GM18508 (cell line): ENCODE measurements around the gene SFMBT2.

Experiments
- ATAC-seq: cut with Tn5 transposase; IDR thresholded peaks from one replicate; pipeline ENCODE4 v1.9.1; 2021; ENCODE audit warnings: moderate number of reproducible peaks; ENCODE audit not compliant: insufficient read depth, unreplicated experiment

The SFMBT2 gene

DNA sequence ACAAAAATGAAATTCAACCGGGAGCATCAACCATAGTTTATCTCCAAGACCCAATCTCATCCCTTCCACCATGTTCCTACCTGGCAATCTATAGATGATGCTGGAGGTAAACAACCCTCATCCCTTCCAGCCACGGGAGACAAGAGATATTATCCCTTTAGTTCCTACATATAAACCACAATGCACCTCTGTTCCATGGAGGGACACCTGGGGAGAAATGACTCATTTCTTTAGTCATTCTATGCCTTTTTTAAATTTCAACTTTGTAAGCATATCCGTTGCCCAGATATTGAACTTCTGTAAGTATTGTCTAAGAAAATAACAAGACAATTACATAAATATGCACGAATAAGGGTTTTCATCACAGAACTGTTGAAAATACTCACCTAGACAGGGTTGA is 15.5 kb upstream of the SFMBT2 start:
- no peak for ATAC-seq

DNA sequence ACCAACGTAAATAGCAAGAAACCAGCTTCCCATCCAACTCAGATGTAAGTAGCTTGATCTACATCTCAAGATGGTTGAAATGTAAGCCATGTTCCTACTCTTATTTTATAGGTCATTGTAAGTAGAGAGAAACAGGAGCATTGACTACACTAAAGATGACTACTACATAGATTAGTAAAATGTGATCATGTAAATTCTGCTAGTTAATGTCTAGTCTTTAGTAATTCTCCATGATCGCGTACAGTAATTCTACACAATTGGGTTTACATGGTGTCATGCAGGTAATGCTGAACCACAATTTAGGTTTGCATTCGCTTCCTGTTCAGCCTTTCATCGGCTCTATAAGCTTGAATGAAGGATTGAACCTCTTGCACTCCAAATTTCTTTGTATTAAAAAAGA is 14.9 kb upstream of the SFMBT2 start:
- no peak for ATAC-seq

DNA sequence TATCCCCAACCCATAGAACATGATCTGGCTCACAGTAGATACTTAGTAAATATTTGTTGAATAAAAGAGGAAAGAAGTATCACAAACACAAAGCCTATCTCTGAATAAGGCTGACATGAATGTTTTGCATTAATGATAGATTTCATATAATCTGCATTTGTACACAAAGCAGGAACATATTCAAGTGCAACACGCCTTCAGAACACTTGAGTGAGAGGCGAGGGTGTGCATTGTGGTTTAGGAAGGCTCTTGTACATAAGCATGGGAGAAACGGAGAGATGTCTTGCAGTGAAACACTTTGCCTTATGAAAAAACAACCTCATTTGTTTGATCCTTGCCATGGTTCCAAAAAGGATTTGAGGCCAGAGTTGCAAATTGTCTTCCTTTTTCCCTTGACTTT is 14.1 kb upstream of the SFMBT2 start:
- no peak for ATAC-seq

DNA sequence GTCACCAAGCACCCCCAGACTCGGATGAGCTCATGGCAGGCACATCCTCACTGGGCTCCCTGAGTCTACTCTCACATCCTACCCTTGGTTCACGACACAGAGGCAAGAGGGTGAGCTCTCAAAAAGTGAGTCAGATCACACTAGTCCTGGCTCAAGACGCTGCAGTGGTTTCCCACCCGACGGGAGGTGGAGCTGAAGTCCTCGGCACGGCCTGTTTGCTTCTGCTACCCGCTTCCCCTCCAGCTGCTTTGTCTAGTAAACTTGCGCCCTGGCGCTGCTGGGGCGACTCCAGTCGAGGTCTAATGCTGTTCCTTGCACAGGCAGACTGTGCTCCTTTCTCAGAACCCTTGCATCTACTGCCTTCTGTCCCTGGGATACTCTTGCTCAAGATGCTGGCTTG is 13.5 kb upstream of the SFMBT2 start:
- no peak for ATAC-seq

DNA sequence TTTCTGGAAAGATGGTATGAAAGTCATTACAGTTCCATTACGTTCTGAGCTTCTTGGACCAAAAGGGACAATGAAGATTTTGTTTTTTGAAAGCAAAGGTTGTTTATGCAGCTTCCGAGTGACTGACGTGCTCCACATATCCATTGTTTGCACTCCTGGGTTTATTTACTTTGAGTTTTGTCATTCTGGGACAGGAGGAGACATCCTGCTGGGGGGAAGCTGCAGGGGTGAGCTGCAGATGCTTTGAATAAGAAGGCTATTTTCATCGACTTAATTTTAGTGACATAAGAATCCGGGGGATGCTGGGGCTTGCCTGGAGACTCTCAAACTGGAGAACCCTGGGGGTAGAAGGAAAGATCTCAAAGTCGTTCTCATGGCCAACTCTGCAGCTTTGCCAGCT is 12.7 kb upstream of the SFMBT2 start:
- ATAC-seq, result no peak

DNA sequence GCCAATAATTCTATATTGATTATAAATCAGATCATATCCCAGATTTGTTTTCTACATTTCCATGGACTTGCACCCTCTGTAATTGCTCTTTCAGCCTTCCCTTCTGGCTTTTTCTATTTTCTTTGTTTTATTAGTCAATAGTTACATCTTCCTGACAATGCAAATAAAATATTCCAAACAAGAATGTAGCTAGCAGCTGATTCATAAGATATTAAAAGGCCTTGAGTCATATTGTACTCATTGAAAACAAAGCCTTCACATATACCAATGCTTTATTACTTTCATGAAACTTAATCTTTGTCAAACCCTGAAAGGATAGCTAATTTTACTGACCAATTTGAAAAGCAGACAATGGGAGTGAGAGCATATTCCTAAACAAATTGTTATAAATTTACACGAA is 10.7 kb upstream of the SFMBT2 start:
- ATAC-seq, result no peak

DNA sequence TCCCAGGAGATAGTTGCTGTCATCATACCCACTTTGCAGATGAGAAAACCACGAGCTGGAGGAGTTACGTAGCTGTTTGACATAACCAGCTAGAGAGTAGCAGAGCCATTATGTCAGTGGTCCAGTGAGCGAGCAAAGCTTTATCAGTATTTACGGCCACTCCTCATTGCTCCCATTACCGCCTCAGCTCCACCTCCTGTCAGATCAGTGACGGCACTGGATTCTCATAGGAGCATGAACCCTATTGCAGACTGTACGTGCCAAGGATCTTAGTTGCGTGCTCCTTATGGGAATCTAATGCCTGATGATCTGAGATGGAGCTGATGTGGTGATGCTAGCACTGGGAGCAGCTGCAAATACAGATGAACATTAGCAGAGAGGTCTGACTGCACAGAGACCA is 9.2 kb upstream of the SFMBT2 start:
- ATAC-seq, result no peak

DNA sequence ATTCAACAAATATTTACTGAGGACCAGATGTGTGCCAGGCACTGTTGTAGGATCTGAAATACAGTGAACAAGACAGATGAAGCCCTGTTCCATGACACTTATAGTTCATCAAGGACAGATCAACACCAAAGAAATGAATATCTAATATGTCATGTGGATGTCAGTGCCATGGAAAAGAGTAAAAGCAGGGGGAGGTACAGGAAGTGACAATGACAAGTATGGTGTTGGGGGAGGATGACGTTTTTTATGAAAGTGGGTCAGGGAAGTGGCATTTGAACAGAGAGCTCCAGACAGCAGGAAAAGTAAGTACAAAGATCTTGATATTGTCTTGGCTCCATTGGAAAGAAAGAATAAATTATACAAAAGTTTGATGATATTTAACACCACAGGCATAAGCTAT is 7.0 kb upstream of the SFMBT2 start:
- no peak for ATAC-seq

DNA sequence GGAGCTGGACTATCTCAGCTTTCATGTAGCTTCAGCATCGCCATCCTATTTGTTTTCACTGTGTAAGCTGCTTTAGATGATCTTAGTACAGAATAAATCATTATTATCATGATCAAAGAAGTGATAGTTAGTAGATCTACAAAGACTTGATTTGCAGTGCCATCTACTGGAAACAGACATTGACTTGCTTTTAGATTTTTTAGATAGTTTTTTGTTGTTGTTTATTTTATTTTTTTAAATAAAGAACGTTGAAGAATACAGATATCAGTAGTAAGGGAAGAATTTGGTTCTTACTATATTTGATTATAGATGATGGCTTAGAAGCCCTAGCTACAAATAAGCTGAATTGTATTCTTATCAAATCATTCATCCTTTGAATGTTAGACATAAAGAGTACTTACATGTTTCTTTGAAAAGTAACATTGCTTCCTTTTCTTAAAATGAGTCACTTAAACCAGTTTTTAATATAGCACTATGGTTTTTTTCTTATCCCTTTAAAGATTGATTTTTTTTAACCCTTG is 6.3 kb upstream of the SFMBT2 start:
- no peak for ATAC-seq

DNA sequence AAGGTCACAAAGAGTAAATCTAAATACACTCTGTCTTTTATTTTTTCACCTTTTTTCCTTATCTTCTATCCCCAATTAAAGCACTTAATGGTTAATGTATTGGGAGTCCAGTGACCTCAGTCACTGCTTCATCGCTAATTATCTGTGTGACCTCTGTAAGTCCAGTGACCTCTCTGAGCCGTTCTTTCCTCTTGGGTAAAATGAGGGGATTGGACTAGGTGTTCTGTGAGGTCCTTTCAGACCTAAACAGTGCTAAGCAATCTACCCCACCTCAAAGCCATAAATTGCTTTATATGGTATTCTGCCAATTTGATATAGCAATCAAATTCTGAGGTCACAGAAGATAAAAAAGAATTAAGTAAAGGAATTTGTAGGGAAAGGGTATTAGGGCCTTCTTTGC is 3.9 kb upstream of the SFMBT2 start:
- ATAC-seq, result no peak

DNA sequence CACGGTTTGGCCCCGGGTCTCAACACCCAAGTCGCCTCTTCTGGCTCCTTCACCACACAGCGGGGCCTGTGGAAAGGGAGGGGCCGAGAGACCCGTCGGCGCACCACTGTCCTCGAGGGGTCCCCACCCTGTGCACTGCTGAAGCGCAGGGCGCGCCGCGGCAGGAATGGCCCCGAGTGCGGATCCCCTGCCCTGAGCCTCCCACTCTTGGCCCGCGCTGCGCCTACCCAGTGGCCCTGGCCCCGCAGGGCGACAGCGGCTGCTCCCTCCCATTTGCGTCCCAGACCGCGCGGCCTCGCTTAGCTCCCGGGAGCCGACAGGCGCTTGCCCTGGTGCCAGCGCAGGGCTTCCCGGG is 2.1 kb upstream of the SFMBT2 start:
- ATAC-seq, result no peak

DNA sequence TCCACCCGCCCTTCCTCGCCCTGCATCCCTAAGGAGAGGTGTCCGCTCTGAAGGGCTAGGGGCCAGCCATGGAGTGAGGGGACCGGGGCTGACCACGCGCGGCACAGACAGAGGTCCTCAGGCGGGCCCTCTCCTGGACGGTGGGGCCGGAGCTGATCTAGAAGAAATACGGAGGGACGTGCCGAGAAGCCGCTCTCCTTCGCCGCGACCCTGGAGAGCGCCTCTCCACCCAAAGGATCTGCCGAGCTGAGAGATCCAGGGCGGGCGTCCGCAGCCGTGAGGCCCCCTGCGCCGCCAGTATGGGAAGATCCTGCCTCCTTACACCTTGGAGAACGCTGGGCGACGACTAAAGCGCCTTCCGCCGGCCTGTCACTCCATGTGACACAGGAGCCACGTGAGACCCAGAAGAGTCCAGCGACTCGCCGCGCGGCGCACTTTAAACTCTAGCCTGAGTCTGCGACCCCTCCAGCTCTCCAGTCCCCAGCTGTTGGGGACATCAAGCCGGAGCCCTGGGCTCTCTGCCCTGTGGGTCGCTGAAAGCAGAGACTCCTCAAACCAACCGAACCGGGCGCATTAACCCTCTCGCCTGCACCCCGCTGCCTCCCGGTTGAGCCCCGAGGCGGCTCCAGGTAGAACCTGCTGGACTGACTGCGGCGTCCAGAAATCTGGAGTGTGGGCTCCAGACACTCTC is 1.5 kb upstream of the SFMBT2 start:
- ATAC-seq, result no peak

DNA sequence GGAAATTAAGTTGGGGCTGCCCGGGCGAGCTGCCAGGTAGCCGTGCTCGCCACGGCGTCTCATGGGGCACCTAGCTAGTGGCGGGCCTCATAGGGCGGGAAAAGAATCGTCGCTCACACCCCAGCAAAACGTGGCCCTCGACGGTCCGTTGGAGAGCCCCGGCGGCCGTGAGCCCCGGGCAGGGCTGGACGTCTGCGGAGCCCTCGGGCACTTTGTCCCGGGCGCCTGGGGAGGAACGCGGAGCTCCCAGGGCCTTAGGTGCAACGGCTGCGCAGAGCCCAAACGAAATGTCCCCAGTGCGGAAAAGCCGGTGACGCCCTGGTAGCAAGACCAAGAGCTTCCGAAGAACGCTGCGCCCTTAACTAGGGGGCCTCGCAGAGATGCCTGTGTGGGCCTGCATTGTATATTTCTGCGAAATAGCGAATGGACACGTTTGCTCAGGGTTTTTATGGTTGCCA is 866 bp upstream of the SFMBT2 start:
- ATAC-seq, result no peak

DNA sequence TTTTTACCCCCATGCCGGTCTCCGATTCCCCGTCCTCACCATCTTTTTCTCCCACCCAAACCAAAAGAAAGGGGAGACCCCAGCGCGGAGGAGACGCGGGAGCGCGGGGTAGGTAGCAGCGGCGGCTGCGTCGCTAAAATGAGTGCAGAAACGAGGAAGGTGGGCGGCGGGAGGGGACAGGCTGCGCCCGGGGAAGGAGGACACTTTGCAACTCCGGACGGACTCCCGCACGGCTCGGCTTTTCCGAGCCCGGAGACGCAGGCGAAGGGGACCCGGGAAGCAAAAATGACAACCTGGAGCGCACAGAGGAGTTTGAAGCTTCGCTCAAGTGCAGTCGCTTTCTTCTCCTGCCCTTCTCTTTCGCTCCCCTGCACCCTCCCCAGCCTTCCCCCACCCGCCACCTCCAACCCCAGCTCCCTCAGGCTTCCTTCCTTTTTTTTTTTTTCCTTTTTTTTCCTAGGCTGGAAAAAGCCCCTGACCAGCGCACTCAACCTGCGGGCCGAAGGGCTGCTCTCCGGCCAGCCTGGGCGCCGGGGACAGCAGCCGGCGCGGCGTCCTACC is 453 bp downstream of the SFMBT2 start:
- no peak for ATAC-seq

DNA sequence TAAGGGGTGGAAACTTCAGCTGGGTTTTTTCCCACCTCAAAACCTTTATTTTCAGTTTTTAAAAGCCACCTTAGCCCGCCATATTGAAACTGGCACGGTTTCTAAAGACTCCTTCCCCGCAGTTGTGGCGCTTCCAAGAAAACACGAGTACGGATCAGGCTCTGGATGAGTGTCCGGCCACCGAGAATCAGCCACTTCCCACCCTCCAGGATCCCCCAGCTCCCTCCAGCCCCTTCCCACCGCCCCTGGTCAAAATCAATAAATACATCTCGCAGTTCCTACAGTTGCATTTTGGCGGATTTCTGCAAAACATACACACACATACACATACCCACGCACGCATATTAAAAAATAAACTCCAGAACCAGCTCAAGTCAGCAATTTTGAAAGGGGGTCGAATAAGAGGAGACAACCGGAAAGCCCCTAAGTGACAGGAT is 1.1 kb downstream of the SFMBT2 start:
- no peak for ATAC-seq

DNA sequence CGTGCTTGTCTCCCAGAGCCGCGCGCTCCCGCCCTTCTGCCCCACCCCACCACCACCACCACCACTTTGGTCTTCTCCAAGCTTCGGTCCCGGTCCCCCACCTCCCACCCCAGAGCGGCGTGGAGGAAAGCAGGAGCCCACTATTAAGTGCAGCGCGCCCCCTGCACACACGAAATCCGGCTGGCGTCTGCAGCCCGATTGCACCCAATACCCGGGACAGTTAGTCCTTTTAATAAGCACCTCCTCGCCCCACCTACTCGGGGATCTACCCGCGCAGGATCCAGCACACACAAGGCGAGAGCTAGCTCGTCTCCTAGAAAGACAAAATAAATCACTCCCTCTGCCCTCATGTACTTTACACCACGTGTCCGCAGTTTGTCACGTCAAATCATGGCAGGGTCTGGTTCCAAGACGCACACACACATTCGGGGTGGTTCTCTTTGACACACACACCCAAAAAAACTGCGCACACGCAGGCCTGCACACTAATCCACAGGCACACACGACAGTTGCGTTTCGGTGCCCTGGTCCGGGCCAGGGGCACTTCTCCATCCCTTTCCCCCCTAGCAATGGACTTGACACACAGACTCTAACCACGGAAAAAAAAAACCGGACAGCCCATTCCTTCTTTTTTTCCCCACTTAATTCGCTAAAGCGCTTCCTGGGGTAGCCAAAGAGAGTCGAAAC is 1.6 kb downstream of the SFMBT2 start:
- ATAC-seq, result peak; percentile 41

DNA sequence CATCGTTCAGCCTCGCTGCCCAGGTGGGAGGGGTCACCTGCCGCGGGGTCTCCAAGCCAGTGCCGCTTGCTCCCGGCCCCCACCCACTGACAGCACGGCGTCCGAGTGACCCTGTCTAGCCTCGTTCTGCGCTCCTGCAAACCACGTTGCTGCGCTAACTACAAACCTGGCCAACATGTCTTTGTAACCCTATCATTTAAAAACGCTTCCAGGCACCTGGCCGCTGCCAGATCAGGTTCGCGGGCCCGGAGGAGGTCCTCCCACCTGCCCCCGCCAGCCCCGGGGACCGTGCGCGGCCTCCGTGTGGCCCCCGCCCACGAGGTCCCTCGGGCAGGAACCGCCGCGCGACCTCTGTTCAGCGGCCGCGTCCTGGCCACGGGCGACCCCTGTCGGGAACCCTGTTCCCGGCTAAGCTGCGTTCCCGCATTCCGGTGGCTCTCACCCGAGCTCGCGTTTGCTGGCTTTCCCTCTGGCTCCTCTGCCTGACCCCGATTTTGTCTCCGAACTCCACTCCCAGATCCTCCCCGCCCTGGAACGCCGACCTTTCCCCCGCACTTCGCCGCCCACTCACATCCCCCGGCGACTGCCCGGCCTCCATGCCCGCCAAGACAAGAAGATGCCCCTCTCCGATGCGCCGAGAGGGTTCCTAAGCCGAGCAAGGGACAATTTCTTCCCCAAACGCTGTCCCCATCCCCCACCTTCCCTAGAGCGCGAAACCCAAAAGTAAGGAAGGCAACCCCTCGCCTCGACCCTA is 2.4 kb downstream of the SFMBT2 start:
- no peak for ATAC-seq

DNA sequence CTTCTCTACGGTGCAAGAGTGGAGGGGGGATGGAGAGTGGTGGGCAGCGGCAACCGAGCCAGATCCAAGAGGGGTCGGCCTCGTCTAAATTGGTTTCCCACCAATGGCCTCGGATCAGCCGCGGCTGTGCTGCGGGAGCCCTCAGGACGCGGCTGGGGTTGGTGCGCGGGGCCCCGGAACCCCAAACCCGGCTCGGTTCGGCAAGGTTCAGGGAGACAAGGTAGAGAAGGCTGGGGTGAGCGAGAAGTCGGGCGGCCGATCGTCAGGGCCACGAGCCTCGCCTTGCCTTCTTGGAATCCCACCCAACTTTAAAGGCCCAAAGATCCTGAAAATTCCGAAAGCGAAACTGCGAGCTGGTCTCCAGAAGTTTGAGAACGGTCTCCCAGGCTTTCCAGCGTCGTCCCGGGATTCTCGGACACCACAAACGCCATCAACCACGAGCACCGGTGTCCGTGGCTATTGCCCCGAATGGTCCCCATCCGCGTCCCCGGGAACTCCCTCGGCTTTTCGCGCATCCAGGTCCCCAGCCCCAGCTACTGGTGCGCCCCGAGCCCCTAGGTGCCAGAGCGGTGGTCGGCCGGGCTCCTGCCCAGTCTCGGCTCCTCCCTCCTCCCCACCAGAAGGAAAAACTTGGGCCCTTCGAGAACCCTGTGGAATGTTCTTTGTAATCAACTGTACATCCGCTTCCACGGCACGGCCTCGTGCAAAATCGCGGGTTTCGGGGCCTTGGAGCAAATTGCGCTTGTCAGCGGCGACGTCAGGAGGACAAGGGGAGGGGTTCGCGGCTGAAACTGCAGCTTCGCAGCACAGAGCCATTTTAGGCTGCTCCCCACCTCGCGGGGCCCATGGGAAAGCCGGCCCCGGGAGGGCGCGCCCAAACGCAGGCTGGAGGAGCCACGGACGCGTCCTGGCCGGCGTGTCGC is 3.2 kb downstream of the SFMBT2 start:
- ATAC-seq, result no peak

DNA sequence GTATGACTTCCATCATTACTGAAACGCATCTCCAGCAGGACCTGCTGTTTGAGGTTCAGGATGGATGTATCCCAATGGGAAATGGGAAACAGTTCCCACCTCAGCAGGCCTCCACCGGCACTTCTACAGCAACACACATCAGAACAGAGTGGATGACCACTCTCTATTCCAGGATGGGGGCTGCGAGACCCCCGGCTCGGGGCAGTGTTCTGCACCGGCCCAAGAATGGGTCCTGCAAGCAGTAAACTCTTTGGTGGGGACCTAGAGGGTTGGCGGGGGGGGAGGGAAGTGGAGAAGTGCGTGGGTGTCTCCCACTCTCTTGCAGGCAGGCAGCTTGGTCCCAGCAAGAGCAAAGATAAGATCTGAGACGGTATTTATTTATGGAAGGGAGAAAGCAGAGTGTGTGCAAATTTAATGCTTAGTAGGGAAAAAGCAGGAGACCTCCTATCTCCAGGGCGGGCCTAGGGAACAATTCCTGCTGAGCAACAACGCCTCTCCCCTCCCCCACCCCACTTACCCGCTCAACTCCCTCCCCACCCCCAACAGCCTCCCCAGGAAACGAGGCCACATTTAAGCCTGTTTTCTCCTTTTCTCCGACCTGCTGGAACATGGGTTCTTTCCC is 4.0 kb downstream of the SFMBT2 start:
- ATAC-seq, result no peak

DNA sequence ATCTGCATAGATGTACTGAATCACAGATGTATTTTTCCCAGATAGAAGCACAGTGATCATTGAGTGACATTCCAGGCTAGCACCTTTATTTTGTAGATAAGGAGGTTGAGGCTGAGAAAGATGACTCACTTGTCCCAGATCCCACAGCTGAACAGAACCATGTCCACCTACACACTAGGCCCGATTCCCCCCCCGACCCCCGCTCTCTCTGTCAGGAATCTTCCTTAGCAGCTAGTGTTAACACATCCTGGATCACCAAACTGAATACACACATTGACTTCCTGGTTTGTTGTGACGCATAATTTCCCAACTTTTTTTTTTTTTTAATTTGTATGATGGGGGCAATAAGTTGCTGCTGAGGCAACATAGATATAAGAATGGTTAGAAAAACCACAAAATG is 5.2 kb downstream of the SFMBT2 start:
- no peak for ATAC-seq
